Chondrocyte (in vitro differentiated cells): ENCODE data around the gene TMEFF1. TPM values are rescaled to one million over a fixed set of nuclear protein-coding genes. Genes with fewer than 3 reads are reported as not detected.

Experiments
- DNase-seq: peaks from one replicate; pipeline ENCODE4 v3.0.0; 2021; ENCODE audit warnings: mixed read lengths, low spot score
- H3K27ac Mint-ChIP-seq: one replicate; pipeline ENCODE4 v1.8.0; 2021; ENCODE audit warnings: mild to moderate bottlenecking, moderate library complexity, mixed read lengths; ENCODE audit not compliant: unreplicated experiment
- H3K27me3 Mint-ChIP-seq: 2 replicates; pipeline ENCODE4 v1.8.0; 2021; ENCODE audit warnings: low read depth, mixed read lengths
- H3K36me3 Mint-ChIP-seq: 2 replicates; pipeline ENCODE4 v1.8.0; 2021; ENCODE audit warnings: low read depth, mixed read lengths
- H3K4me1 Mint-ChIP-seq: 2 replicates; pipeline ENCODE4 v1.8.0; 2021; ENCODE audit warnings: low read depth, mild to moderate bottlenecking, mixed read lengths
- H3K4me3 Mint-ChIP-seq: one replicate; pipeline ENCODE4 v1.8.0; 2021; ENCODE audit warnings: mild to moderate bottlenecking, moderate library complexity, mixed read lengths; ENCODE audit not compliant: unreplicated experiment
- H3K9me3 Mint-ChIP-seq: 2 replicates; pipeline ENCODE4 v1.8.0; 2021; ENCODE audit warnings: low read depth, mixed read lengths
- CTCF ChIP-seq: fragments of 200-600 bp; sonication (generic); IDR thresholded peaks from 2 replicates; pipeline ENCODE4 v1.5.0; 2021; ENCODE audit warnings: antibody characterized with exemption, mild to moderate bottlenecking, moderate library complexity
- total RNA-seq: library from RNA; stranded (reverse); gene quantifications from 3 replicates; pipeline ENCODE4 v1.2.1, GENCODE V29; 2021

Gene TMEFF1
- total RNA-seq, 1 donor from 2014 or later, result 3.0 TPM

- Mint-ChIP-seq H3K27me3 (no peaks in the 10 kb centered on the region), H3K36me3 (peaks cover 1% of the 10 kb centered on the region), H3K27ac (no peak overlapping the region), H3K4me3 (no peak overlapping the region), H3K4me1 (peaks cover 35% of the 10 kb centered on the region), H3K9me3 (no peaks in the 10 kb centered on the region)
- no peak for TF ChIP-seq CTCF
- DNase-seq, result no peak
These were observed 107.3 kb downstream of the TMEFF1 start for GRCh38 chr9:100580257-100580656.

- no peak for TF ChIP-seq CTCF
- Mint-ChIP-seq H3K4me1 (peaks cover 27% of the 10 kb centered on the region), H3K4me3 (no peak overlapping the region), H3K36me3 (peaks cover 1% of the 10 kb centered on the region), H3K9me3 (no peaks in the 10 kb centered on the region), H3K27ac (no peak overlapping the region), H3K27me3 (no peaks in the 10 kb centered on the region)
- DNase-seq, result no peak
These were observed 108.1 kb downstream of the TMEFF1 start for GRCh38 chr9:100581081-100581480.

- no peak for DNase-seq
These were observed 108.7 kb downstream of the TMEFF1 start for GRCh38 chr9:100581661-100582060.

GRCh38 chr9:100583014-100583802 lies 110.3 kb downstream of the TMEFF1 start:
- H3K4me3 Mint-ChIP-seq, result no peak overlapping the region
- DNase-seq, result no peak
- no peaks in the 10 kb centered on the region for H3K9me3 Mint-ChIP-seq
- TF ChIP-seq CTCF, result no peak
- H3K36me3 Mint-ChIP-seq, result peaks cover 1% of the 10 kb centered on the region
- H3K27me3 Mint-ChIP-seq, result no peaks in the 10 kb centered on the region
- H3K4me1 Mint-ChIP-seq, result peaks cover 20% of the 10 kb centered on the region
- H3K27ac Mint-ChIP-seq, result no peak overlapping the region

More at GRCh38 chr9:100581661-100582060, 108.7 kb downstream of the TMEFF1 start:
- Mint-ChIP-seq H3K27ac (no peak overlapping the region), H3K27me3 (no peaks in the 10 kb centered on the region), H3K9me3 (no peaks in the 10 kb centered on the region), H3K4me3 (no peak overlapping the region), H3K36me3 (peaks cover 1% of the 10 kb centered on the region), H3K4me1 (peaks cover 27% of the 10 kb centered on the region)
- no peak for TF ChIP-seq CTCF

- Mint-ChIP-seq H3K4me3 (no peak overlapping the region), H3K27me3 (no peaks in the 10 kb centered on the region), H3K36me3 (peaks cover 1% of the 10 kb centered on the region), H3K9me3 (no peaks in the 10 kb centered on the region), H3K27ac (no peak overlapping the region), H3K4me1 (peaks cover 14% of the 10 kb centered on the region)
- TF ChIP-seq CTCF, result no peak
- no peak for DNase-seq
These were observed 112.0 kb downstream of the TMEFF1 start for GRCh38 chr9:100584951-100585350.
